ENCODE measurements around the gene GLT8D2.

DNA sequence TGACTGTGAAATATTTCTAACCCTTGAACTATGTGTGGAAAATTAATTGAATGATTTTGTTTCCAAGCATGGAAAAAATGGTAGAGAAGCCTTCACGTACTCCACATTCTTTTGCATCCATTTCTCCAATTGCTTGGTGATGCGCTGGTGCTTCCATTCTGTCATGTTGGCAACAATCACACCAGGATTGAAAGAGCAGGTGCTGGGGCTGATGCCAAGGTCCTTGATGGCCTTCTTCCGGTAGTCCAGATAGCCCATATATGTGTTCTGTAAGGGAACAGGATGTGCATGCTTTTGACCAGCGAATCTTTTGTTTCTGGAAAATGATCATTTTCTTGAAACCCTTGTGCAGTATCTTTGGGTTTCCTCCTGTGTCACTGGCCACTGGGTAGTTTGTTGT is 55.8 kb downstream of the GLT8D2 start:
- TF ChIP-seq, protein P1, sequence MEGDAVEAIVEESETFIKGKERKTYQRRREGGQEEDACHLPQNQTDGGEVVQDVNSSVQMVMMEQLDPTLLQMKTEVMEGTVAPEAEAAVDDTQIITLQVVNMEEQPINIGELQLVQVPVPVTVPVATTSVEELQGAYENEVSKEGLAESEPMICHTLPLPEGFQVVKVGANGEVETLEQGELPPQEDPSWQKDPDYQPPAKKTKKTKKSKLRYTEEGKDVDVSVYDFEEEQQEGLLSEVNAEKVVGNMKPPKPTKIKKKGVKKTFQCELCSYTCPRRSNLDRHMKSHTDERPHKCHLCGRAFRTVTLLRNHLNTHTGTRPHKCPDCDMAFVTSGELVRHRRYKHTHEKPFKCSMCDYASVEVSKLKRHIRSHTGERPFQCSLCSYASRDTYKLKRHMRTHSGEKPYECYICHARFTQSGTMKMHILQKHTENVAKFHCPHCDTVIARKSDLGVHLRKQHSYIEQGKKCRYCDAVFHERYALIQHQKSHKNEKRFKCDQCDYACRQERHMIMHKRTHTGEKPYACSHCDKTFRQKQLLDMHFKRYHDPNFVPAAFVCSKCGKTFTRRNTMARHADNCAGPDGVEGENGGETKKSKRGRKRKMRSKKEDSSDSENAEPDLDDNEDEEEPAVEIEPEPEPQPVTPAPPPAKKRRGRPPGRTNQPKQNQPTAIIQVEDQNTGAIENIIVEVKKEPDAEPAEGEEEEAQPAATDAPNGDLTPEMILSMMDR (conservative IDR thresholded peaks at IDR 0.05), result no peak
- TF ChIP-seq ZFX (IDR thresholded peaks at IDR 0.05), result no peak
